Measurements from ENCODE around the gene DPYSL5. TPM values are rescaled to one million over a fixed set of nuclear protein-coding genes. Genes with fewer than 3 reads are reported as not detected.
A peak's percentile ranks its signal among the peaks of the same experiment; 100 is the strongest.

Gene DPYSL5
- total and polyA plus RNA-seq, 2 donors from 2014 or later: not detected

DNA sequence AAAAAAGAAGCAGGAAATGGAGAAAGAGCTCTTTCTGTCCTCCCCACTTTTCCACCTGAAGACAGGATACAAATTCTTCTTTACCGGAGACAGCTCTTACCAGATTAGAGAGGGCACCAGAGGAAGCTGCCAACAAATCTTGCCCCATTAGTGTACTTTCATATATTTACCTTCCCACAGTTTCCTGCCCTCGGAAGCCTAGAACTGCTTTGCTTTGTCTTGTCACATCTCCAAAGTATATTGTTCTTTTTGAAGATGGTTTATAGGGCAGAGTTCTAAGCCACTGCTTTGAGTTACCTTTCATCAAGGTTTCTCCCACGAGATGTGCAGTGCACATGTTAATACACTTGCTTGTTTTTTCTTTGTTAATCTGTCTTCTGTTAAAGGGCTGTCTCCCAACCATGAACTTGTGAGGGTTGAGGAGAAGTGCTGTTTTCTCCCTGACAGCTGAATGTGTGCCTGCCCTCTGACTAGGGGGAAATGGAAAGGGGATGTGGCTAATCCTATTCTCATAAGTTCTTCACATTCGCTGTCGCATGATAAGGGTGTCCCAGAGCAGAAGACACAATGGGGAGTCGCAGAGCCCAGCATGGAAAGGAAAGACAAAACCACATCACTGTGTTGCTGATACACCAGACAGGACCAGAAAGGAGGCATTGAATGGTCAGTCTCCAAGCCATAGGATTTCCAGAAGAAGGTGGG, 37.9 kb upstream of the DPYSL5 start:
- intact Hi-C loops (cut with DNase I): no loop called here
- Histone ChIP-seq H3K9ac (ENCODE audit: low read length in 3 of 3) (no peak overlapping the region), H3K4me1 (ENCODE audit: control insufficient read depth in 2 of 3, insufficient read depth in 2 of 3, low read depth in 1 of 3, low read length in 3 of 3) (no peaks in the 10 kb centered on the region), H3K4me3 (ENCODE audit: low read length in 3 of 3) (no peak overlapping the region), H3K36me3 (ENCODE audit: control insufficient read depth in 2 of 3, insufficient read depth in 3 of 3, low read length in 3 of 3) (no peaks in the 10 kb centered on the region), H3K27ac (ENCODE audit: low read depth in 2 of 2, low read length in 2 of 2) (no peak overlapping the region), H3K27me3 (ENCODE audit: control insufficient read depth, insufficient read depth, low read length) (no peaks in the 10 kb centered on the region), H3K9me3 (ENCODE audit: control insufficient read depth in 2 of 3, insufficient read depth in 1 of 3, low read length in 3 of 3) (no peaks in the 10 kb centered on the region)
- TF ChIP-seq, protein P1, sequence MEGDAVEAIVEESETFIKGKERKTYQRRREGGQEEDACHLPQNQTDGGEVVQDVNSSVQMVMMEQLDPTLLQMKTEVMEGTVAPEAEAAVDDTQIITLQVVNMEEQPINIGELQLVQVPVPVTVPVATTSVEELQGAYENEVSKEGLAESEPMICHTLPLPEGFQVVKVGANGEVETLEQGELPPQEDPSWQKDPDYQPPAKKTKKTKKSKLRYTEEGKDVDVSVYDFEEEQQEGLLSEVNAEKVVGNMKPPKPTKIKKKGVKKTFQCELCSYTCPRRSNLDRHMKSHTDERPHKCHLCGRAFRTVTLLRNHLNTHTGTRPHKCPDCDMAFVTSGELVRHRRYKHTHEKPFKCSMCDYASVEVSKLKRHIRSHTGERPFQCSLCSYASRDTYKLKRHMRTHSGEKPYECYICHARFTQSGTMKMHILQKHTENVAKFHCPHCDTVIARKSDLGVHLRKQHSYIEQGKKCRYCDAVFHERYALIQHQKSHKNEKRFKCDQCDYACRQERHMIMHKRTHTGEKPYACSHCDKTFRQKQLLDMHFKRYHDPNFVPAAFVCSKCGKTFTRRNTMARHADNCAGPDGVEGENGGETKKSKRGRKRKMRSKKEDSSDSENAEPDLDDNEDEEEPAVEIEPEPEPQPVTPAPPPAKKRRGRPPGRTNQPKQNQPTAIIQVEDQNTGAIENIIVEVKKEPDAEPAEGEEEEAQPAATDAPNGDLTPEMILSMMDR (IDR thresholded peaks at IDR 0.05; ENCODE audit: borderline replicate concordance, extremely low read depth, insufficient read depth): no peak
- DNase-seq: no peak
- no peak for FAIRE-seq

DNA sequence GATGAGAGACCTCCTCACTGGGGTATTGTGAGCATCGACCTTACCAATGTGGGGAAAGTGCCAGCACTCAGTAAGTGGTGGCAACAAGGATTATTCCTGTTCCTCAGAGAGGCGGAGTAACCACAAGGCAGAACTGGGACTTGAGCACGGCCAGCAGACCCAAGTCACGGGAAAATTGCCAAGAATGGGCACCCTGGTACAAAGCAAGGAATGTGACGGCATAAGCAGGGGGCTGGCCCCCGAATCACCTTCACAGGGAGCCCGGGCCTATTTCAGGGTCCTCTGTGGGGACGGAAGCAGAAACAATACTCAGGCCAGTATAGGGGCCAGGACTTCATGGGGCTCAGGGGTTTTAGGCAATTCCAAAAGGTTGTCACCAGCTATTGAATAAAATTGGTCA, 36.7 kb upstream of the DPYSL5 start:
- intact Hi-C loops (cut with DNase I): no loop called here
- Histone ChIP-seq H3K36me3 (ENCODE audit: control insufficient read depth in 2 of 3, insufficient read depth in 3 of 3, low read length in 3 of 3) (no peaks in the 10 kb centered on the region), H3K27me3 (ENCODE audit: control insufficient read depth, insufficient read depth, low read length) (no peaks in the 10 kb centered on the region), H3K9me3 (ENCODE audit: control insufficient read depth in 2 of 3, insufficient read depth in 1 of 3, low read length in 3 of 3) (no peaks in the 10 kb centered on the region), H3K9ac (ENCODE audit: low read length in 3 of 3) (no peak overlapping the region), H3K4me1 (ENCODE audit: control insufficient read depth in 2 of 3, insufficient read depth in 2 of 3, low read depth in 1 of 3, low read length in 3 of 3) (no peaks in the 10 kb centered on the region), H3K27ac (ENCODE audit: low read depth in 2 of 2, low read length in 2 of 2) (no peak overlapping the region), H3K4me3 (ENCODE audit: low read length in 3 of 3) (no peak overlapping the region)
- DNase-seq (peak in 1 of 5 donors; percentile 30), FAIRE-seq (no peak)
- TF ChIP-seq, protein P1 (IDR thresholded peaks at IDR 0.05; ENCODE audit: borderline replicate concordance, extremely low read depth, insufficient read depth): no peak

DNA sequence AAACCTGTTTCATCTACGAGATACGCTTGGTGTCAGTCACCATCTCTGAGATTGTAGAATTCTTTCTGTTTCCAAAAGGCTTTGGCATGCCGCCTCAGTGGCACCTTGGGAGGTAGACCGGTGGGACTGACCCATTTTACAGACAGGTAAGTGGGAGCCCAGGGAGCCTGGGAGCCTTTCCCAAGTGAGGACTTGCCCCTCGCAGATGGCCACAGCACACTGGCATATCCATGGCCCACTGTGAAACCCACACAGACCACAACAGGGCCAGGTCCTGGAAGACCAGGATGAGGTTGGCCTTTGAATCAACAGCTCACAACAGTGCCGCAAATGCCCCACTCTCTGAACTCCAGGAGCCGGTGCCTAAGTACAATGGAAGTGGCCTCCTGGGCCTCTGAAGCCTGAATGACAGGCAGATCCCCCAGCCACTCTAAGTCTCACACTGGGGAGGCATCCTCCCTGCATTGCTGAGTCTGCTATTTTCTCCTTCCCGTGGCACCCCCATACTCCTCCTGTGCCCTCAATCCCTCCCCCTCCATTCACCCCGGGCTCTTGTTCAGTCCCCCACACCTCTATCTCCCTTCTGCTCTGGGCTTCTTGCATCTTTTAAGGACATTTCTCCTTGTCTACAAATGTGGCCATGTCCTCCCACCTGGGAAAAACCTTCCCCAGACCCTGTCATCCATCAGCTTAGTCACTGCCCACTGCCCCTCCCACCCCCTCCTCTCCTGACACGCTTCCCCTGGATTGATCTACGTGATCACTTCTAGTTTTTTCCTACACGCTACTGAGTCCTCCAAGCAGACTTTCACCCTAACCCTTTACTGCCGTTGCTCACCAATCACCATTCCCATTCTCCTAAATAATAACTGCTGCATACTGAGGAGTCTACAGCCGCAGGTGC, 35.9 kb upstream of the DPYSL5 start:
- H3K27ac ChIP-seq (ENCODE audit: low read depth in 2 of 2, low read length in 2 of 2): no peak overlapping the region
- no peaks in the 10 kb centered on the region for H3K36me3 ChIP-seq (ENCODE audit: control insufficient read depth in 2 of 3, insufficient read depth in 3 of 3, low read length in 3 of 3)
- TF ChIP-seq, protein P1 (IDR thresholded peaks at IDR 0.05; ENCODE audit: borderline replicate concordance, extremely low read depth, insufficient read depth): no peak
- intact Hi-C loops (cut with DNase I): no loop called here
- H3K9me3 ChIP-seq (ENCODE audit: control insufficient read depth in 2 of 3, insufficient read depth in 1 of 3, low read length in 3 of 3): no peaks in the 10 kb centered on the region
- H3K4me3 ChIP-seq (ENCODE audit: low read length in 3 of 3): no peak overlapping the region
- no peak for DNase-seq
- no peak for FAIRE-seq
- H3K9ac ChIP-seq (ENCODE audit: low read length in 3 of 3): no peak overlapping the region
- no peaks in the 10 kb centered on the region for H3K27me3 ChIP-seq (ENCODE audit: control insufficient read depth, insufficient read depth, low read length)
- no peaks in the 10 kb centered on the region for H3K4me1 ChIP-seq (ENCODE audit: control insufficient read depth in 2 of 3, insufficient read depth in 2 of 3, low read depth in 1 of 3, low read length in 3 of 3)

Measured in kidney (tissue), 14 donors.